HS-5 (cell line): ENCODE measurements around the gene PLCG1.

Experiments
- DNase-seq: peaks from one replicate; pipeline ENCODE4 v3.0.0-alpha.2; 2012; ENCODE audit warnings: low read depth

Gene PLCG1

GRCh38 chr20:41167481-41168253, 30.3 kb downstream of the PLCG1 start:
- no peak for DNase-seq

- no peak for DNase-seq
These were observed 31.2 kb downstream of the PLCG1 start for GRCh38 chr20:41168281-41169161.

GRCh38 chr20:41169162-41169690, 31.9 kb downstream of the PLCG1 start:
- DNase-seq: no peak

GRCh38 chr20:41169791-41170351, 32.5 kb downstream of the PLCG1 start:
- DNase-seq: no peak

- no peak for DNase-seq
These were observed 33.2 kb downstream of the PLCG1 start for GRCh38 chr20:41170386-41171105.

- no peak for DNase-seq
These were observed 34.5 kb downstream of the PLCG1 start for GRCh38 chr20:41171736-41172295.

- no peak for DNase-seq
These were observed 35.2 kb downstream of the PLCG1 start for GRCh38 chr20:41172296-41173140.

GRCh38 chr20:41173161-41173721, 35.9 kb downstream of the PLCG1 start:
- DNase-seq: peak; percentile 32

GRCh38 chr20:41173791-41174341, 36.5 kb downstream of the PLCG1 start:
- no peak for DNase-seq

GRCh38 chr20:41174373-41174772, 37.0 kb downstream of the PLCG1 start:
- no peak for DNase-seq

GRCh38 chr20:41174782-41175181, 37.4 kb downstream of the PLCG1 start:
- DNase-seq: no peak

- DNase-seq: no peak
These were observed 37.9 kb downstream of the PLCG1 start for GRCh38 chr20:41175201-41175651.

GRCh38 chr20:41175727-41176330, 38.5 kb downstream of the PLCG1 start:
- no peak for DNase-seq

- no peak for DNase-seq
These were observed 39.6 kb downstream of the PLCG1 start for GRCh38 chr20:41176711-41177552.

- peak; percentile 93 for DNase-seq
These were observed 40.3 kb downstream of the PLCG1 start for GRCh38 chr20:41177636-41178035.

GRCh38 chr20:41178495-41178894, 41.2 kb downstream of the PLCG1 start:
- DNase-seq: no peak

GRCh38 chr20:41178904-41179432, 41.6 kb downstream of the PLCG1 start:
- no peak for DNase-seq

GRCh38 chr20:41179961-41180360, 42.6 kb downstream of the PLCG1 start:
- no peak for DNase-seq
